Endothelial cell of umbilical vein (primary cell): ENCODE results near the gene ACVR1C.

Experiments
- EZH2 ChIP-seq: IDR thresholded peaks from 2 replicates; pipeline ENCODE4 v1.6.1; 2012; ENCODE audit warnings: borderline replicate concordance, low read depth, mild to moderate bottlenecking, moderate library complexity, low read length, inconsistent platforms; ENCODE audit not compliant: severe bottlenecking
- FOS ChIP-seq: IDR thresholded peaks from 2 replicates; pipeline ENCODE4 v1.6.1; 2011; ENCODE audit warnings: mild to moderate bottlenecking, low read length, moderate library complexity, borderline replicate concordance; ENCODE audit not compliant: insufficient read depth
- GATA2 ChIP-seq: IDR thresholded peaks from 2 replicates; pipeline ENCODE4 v1.7.0; 2011; ENCODE audit warnings: low read depth, mild to moderate bottlenecking, moderate library complexity, mixed read lengths, low read length; ENCODE audit not compliant: insufficient read length, insufficient read depth
- JUN ChIP-seq: IDR thresholded peaks from 2 replicates; pipeline ENCODE4 v1.6.1; 2011; ENCODE audit warnings: borderline replicate concordance, low read depth; ENCODE audit not compliant: insufficient read length, insufficient read depth
- MAX ChIP-seq: IDR thresholded peaks from 2 replicates; pipeline ENCODE4 v1.6.1; 2011; ENCODE audit not compliant: insufficient read depth, insufficient read length
- MYC ChIP-seq: IDR thresholded peaks from one replicate; pipeline ENCODE4 v1.6.1; 2011; ENCODE audit warnings: mild to moderate bottlenecking, low read depth, low read length
- POLR2A ChIP-seq: IDR thresholded peaks from 2 replicates; pipeline ENCODE4 v1.6.1; 2012; ENCODE audit warnings: low read depth, mild to moderate bottlenecking, control low read depth, low read length
- POLR2AphosphoS5 ChIP-seq: IDR thresholded peaks from 2 replicates; pipeline ENCODE4 v1.6.1; 2012; ENCODE audit warnings: low read depth, mild to moderate bottlenecking, control low read depth, low read length, moderate library complexity; ENCODE audit not compliant: insufficient read depth
- TF ChIP-seq, protein P1 (sequence below), 2 donors: IDR thresholded peaks; 1 replicate in 1 of 2; 2 replicates in 1 of 2; pipeline ENCODE4 v1.5.1; 2011; ENCODE audit warnings: low read length in 2 of 2, mild to moderate bottlenecking in 2 of 2, moderate library complexity in 2 of 2, control low read depth in 1 of 2, inconsistent platforms in 1 of 2, low read depth in 1 of 2; ENCODE audit not compliant: insufficient read depth in 1 of 2; ENCODE audit errors: extremely low read depth in 1 of 2

GRCh38 chr2:157596992-157597681 lies 31.5 kb downstream of the ACVR1C start:
- TF ChIP-seq, protein P1, sequence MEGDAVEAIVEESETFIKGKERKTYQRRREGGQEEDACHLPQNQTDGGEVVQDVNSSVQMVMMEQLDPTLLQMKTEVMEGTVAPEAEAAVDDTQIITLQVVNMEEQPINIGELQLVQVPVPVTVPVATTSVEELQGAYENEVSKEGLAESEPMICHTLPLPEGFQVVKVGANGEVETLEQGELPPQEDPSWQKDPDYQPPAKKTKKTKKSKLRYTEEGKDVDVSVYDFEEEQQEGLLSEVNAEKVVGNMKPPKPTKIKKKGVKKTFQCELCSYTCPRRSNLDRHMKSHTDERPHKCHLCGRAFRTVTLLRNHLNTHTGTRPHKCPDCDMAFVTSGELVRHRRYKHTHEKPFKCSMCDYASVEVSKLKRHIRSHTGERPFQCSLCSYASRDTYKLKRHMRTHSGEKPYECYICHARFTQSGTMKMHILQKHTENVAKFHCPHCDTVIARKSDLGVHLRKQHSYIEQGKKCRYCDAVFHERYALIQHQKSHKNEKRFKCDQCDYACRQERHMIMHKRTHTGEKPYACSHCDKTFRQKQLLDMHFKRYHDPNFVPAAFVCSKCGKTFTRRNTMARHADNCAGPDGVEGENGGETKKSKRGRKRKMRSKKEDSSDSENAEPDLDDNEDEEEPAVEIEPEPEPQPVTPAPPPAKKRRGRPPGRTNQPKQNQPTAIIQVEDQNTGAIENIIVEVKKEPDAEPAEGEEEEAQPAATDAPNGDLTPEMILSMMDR (IDR thresholded peaks at IDR 0.05; ENCODE audit: extremely low read depth in 1 of 2, insufficient read depth in 1 of 2, low read depth in 1 of 2, low read length in 2 of 2) = peak; percentile 18 to 56
- TF ChIP-seq MAX = no peak
- TF ChIP-seq EZH2 = peak; percentile 42
- no peak for TF ChIP-seq JUN
- no peak for TF ChIP-seq GATA2
- no peak for TF ChIP-seq FOS
- TF ChIP-seq POLR2AphosphoS5 = no peak
- TF ChIP-seq MYC = no peak
- TF ChIP-seq POLR2A = no peak
